Measurements from ENCODE around the gene MROH7. TPM values are rescaled to one million over a fixed set of nuclear protein-coding genes. Genes with fewer than 3 reads are reported as not detected.

Gene MROH7
- total and polyA plus RNA-seq, 9 of the 15 experiments (the other 6 are each of a cell fraction or from before 2014, with no cell fraction given) = not detected

GRCh38 chr1:54604051-54604450 lies 37.5 kb upstream of the MROH7 start:
- H3K4me1 ChIP-seq (replicated peaks in 1 of 2; ENCODE audit: control insufficient read depth in 2 of 2, insufficient read depth in 2 of 2, low read length in 2 of 2) = peaks cover 0 to 16% of the 10 kb centered on the region in 2 experiments; a peak in 2 of 5 replicates

More at GRCh38 chr1:54604051-54604450, 37.5 kb upstream of the MROH7 start:
- 16% methylated on average over 7 of the region's 7 CpGs for WGBS (ENCODE audit: insufficient coverage, low coverage, missing lambda C conversion rate)
- Histone ChIP-seq H4K20me1 (replicated peaks; ENCODE audit: control insufficient read depth, insufficient read depth, low read length) (peaks cover 7% of the 10 kb centered on the region; the same call in 1 of the 2 replicates), H3K9me3 (replicated peaks; ENCODE audit: control insufficient read depth, insufficient read depth, low read depth, low read length) (no peaks in the 10 kb centered on the region), H3K27ac (ENCODE audit: extremely low read depth, low read depth, low read length) (no peak overlapping the region), H2AFZ (ENCODE audit: low read depth, low read length) (no peak overlapping the region), H3K4me2 (ENCODE audit: insufficient read depth, low read length) (no peak overlapping the region), H3K79me2 (ENCODE audit: control insufficient read depth, insufficient read depth, low read length) (no peaks in the 10 kb centered on the region), H3K9me1 (ENCODE audit: control insufficient read depth, insufficient read depth, low read length) (no peaks in the 10 kb centered on the region), H3K4me3 (no peak overlapping the region), H3K36me3 (ENCODE audit: control insufficient read depth, insufficient read depth, low read length) (no peaks in the 10 kb centered on the region), H3K27me3 (ENCODE audit: control insufficient read depth in 2 of 2, insufficient read depth in 2 of 2, low read length in 2 of 2) (peaks cover 50 to 85% of the 10 kb centered on the region in 2 experiments), H3K9ac (ENCODE audit: insufficient read depth in 1 of 2, low read depth in 2 of 2, low read length in 2 of 2) (no peak overlapping the region)
- DNase-seq (ENCODE audit: extremely low read depth in 1 of 4, low spot score in 3 of 4) = no peak
- CTCF ChIA-PET (ENCODE audit: low intra/inter-chr PET ratio) = no interaction called here
- POLR2A ChIA-PET = interaction anchor here (0.6 to 1.5 kb wide), 7 partner anchors 8 to 1415 kb away, joined by 3 to 4 read pairs (median 3); no protein-coding TSS in a partner anchor
- ATAC-seq = no peak
- no peak for FAIRE-seq
- BruUV-seq (replicated peaks) = no TSS peak
- intact Hi-C loops (cut with micrococcal nuclease) = no loop called here
- in situ Hi-C loops (cut with MboI) = no loop called here
- TF ChIP-seq, protein P1, sequence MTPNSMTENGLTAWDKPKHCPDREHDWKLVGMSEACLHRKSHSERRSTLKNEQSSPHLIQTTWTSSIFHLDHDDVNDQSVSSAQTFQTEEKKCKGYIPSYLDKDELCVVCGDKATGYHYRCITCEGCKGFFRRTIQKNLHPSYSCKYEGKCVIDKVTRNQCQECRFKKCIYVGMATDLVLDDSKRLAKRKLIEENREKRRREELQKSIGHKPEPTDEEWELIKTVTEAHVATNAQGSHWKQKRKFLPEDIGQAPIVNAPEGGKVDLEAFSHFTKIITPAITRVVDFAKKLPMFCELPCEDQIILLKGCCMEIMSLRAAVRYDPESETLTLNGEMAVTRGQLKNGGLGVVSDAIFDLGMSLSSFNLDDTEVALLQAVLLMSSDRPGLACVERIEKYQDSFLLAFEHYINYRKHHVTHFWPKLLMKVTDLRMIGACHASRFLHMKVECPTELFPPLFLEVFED (CRISPR knock-in tag; conservative IDR thresholded peaks at IDR 0.05) = no peak
- TF ChIP-seq HDAC8 (tag; IDR thresholded peaks at IDR 0.05) = no peak
- no peak for TF ChIP-seq PYGO2 (tag; IDR thresholded peaks at IDR 0.05)
- TF ChIP-seq EP300 (IDR thresholded peaks at IDR 0.05; ENCODE audit: low read length) = no peak
- TF ChIP-seq FUS (optimal IDR thresholded peaks at IDR 0.05; ENCODE audit: low read depth, low read length) = no peak
- no peak for TF ChIP-seq ESRRA (IDR thresholded peaks at IDR 0.05; ENCODE audit: borderline replicate concordance, low read depth)
- TF ChIP-seq GATA2 (CRISPR knock-in tag; IDR thresholded peaks at IDR 0.05) = no peak
- TF ChIP-seq XRCC4 (IDR thresholded peaks at IDR 0.05; ENCODE audit: extremely low read depth, insufficient read depth, insufficient read length) = no peak
